HG02642 (cell line): ENCODE measurements around the gene ZFHX2.

Experiments used
- ATAC-seq: cut with Tn5 transposase; IDR thresholded peaks from one replicate; pipeline ENCODE4 v1.9.1; 2021; ENCODE audit warnings: mild to moderate bottlenecking; ENCODE audit not compliant: unreplicated experiment, poor library complexity

Gene ZFHX2

DNA sequence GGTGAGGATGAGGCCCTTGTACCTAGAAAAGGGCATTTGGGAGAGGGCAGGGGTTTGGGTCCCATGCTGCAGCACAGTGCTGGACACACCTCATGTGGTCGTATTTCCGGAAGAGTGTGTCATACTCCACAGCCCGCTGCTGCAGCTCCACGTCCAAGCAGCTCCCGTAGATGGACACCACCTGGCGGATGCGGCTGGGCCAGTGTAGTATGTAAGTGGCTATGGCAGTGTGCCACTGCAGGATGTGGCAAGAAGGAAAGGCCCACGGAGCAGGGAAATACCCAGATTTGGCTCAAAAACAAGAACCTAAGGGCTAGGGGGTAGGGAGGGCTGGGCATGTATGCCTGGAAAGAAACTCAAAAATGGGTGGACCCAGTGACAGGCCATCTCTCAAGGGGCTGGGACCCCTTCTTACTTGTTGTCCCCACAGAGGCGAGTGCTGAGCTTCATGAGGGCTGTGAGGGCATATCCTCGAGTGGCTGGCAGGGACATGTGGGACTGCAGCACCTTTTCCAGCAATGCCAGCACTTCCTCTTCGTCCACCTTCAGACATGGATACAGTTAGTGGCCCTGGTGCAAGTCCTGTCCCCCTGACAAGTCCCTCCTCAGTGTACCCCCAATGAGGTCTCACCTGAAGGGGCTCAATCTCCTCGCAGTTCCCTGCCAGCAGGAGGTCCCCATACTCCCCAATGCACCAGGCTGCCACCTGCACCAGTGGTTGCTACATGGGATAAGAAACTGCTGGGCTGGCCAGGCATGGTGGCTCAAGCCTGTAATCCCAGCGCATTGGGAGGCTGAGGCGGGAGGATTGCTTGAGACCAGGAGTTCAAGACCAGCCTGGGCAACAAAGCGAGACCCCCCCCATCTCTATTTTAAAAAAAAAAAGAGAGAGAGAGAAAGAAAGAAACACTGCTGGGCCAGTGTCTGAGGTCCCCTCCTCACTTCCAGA lies 10.6 kb upstream of the ZFHX2 start:
- no peak for ATAC-seq

DNA sequence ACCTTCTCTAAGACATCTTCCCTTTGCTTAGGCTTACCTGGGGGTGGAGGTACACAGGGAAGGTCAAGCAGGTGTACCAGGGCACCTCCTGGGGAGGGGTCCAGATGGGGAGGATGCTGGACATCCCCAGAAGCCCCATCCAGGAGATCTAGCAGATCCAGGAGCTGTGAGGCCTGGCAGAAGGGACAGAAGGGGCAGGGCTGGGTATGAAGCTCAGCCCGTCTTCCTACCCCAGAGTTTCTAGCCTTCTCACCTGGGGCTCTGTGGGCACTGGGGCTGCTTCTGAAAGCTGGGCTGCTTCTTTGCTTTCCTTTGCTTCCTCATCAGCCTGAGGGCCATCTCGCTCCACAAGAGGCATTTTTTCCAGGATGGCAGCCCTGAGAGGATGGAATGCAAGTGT lies 9.7 kb upstream of the ZFHX2 start:
- ATAC-seq: no peak

DNA sequence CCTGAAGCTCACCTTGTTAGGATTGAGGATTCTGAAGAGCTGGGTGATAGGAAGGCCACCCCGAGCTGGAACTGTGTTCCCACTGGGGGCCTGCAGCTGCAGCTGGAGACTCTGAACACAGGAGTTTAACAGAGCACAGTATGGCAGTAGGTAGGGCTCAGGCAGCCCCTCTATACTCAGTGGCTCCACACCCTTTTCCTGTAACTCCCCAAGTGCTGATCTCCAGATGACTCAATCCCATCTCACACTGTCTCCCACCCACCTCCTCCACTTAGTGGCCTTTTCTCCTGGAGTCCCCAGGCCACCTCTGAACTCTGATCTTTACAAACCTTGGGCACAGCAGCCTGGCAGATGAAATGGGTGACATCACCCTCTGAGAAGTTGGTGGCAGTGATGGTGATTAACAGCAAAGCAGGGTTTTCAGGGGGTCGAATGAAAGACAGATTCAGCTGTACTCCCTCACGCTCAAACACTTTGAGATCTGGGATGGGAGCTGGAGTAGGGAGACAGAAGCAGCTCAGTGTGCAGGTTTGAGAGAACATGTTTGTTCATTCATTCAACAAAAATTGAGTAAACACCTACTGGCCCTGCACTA lies 8.5 kb upstream of the ZFHX2 start:
- ATAC-seq: no peak

DNA sequence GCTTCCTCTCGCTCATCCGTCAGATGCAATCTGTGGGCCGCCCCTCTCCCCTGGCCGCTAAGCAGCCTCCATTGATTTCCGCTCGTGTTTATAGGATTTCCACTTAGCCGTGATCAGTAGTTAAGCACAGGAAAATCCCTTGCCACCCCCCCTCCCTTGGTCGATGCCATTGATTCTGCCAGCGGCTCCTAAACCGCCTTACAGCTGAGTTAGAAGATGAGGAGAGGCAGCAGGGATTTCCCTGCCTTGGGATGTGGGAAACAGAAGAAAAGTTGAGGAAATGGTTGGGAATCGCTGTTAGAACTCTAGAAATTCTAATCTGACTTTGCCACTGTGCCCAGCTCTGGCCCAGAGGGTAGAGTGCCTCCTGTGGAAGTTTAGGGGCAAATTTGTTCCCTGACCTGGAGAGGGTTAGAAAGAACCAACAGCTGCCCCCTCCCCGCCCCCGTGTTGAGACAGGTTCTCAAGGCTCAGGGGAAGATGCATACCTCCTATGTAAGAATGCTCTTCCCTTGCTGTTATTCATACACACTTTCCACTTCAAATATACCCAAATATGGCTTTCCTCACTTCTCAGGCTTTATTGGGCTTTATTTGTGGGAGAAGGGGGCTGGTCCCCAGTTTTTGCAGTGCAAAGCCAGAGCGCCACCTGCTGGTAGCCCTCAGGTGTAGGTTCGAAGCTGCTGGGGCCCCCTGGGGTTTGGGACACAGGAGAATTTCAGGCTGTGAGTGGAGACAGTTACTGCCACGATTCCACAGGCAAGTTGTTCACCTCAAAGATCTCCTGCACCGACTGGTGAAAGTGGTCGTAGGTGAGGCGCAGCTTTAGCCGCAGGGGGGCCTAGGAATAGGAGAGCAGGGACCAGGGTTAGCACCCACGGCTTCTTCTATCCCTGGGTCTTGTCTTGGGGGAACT lies 7.7 kb upstream of the ZFHX2 start:
- ATAC-seq: no peak

DNA sequence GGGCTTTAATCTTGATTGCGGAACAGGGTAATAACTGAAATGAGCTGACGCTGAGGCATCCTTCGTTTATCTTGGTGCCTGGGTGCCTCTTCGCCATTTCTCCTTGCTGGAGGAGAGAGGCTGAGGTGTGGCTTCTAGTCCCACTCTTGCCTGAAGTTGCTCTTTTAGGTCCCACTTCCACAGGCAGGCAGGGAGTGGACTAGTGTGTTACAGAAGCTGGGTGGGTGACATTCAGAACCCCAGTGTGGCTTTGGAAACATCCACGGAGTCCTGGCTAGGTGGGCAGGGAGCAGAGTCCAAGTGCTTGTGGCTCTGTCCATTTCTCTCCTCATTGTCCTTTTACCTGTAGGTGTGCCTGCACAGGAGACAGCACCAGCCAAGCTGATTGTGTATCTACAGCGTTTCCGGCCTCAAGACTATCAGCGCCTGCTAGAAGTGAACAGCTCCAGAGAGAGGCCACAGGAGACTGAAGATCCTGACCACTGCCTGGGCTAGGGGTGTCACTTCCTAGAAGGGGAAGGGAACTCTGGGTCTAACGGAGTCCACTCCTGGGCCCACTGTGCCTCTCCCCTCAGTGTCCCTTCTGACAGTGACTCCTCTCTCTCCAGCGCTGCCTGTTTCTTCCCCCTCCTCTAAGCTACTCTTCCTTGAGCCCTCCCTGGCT lies 6.9 kb upstream of the ZFHX2 start:
- no peak for ATAC-seq

DNA sequence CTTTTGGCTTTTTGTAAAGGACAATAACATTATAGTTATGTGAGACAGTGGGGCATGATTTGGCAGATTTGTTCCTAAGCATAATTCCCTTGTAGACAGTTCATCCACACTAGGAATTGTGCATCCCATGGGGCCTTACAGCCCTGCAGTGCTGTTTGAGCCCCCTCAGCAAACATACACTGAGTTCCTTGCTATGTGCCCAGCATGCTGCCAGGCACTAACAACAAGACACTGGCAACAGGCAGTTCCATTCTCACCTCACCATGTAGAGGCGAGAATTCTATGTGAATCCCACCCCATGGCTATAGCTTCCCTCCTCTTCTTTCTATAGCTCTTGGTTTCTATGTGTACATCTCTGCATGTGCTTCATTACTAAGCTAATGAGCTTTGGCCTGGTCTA lies 6.4 kb upstream of the ZFHX2 start:
- ATAC-seq: no peak

DNA sequence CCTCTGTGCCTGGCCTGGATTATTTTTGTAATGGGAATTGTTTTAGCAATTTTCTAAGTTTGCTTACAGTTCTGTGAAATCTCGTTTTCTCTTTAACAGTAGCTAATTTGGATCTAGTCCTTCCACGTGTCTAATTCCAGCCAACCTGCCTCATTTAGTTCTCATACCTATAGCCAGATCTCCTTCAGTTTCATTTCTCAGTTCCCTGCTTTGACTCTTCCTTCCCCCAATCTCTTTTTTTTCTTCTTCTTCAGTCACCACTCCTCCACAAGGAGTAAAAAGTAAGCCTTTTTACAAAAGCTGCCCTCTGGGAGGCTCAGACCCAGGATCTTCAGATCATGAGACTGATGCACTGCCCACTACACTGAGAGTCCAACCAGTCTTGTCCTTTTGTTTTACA lies 6.0 kb upstream of the ZFHX2 start:
- no peak for ATAC-seq

DNA sequence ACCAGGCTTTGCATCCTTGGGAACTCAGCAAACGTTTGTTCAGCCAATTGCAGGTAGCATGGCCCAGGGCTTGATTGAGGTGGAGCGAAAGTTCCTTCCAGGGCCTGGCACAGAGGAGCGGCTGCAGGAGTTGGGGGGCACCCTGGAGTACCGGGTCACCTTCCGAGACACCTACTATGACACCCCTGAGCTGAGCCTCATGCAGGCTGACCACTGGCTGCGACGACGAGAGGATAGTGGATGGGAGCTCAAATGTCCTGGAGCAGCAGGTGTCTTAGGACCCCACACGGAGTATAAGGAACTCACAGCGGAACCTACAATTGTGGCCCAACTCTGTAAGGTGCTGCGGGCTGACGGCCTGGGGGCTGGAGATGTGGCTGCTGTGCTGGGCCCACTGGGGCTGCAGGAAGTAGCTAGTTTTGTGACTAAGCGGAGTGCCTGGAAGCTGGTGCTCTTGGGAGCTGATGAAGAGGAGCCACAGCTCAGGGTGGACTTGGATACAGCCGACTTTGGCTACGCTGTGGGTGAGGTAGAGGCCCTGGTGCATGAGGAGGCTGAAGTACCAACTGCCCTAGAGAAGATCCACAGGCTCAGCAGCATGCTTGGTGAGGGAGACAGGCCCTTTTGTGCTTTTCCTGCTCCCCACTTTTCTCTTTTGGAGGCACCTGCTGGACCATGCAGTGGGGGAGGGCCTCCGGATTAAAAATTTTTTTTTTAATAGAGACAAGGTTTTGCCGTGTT lies 5.3 kb upstream of the ZFHX2 start:
- ATAC-seq: no peak

DNA sequence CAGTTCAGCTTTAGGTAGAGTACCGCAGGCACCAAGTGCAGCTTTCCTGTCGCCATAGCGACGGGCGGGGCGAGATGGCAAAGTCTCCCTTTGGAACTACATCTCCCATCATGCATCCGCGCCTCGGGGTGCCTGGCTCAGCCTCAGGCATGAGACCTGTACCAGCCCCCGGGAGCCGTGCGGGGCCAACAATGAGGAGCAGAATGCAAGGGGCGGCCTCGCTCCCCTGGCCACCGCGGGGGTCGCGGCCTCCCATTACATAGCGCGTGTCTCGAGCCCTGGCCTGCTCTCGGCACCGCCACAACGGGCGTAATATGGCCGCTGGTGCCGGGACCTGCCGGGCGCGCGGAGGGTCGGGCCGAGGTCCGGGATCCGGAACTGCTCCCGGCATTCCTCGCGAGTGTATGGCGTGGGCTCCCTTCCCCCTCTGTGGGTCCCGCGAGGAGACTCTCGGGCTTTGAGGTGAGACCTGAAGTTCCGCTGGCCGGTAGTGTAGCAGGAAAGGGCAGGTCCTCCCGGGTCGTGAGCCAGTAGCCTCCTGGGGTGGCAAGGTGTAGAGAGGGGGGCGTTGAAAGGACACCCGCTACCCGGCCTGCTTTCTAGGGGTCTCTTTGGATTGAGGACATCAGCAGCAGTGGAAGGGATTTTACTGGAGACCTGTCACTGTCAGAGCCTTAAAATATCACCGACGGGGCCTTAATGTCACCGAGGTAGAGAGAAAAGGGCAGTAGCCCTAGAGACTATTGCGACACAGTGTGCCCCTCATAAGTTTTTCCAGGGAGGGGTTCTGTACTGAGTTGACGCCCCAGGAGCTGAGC lies 4.5 kb upstream of the ZFHX2 start, which contains the start of gene THTPA:
TSS of gene THTPA (plus strand) at position 390 of the 818 bp plus-strand sequence. CDS start 487 bp downstream, outside the sequence.
- peak; percentile 87 for ATAC-seq

DNA sequence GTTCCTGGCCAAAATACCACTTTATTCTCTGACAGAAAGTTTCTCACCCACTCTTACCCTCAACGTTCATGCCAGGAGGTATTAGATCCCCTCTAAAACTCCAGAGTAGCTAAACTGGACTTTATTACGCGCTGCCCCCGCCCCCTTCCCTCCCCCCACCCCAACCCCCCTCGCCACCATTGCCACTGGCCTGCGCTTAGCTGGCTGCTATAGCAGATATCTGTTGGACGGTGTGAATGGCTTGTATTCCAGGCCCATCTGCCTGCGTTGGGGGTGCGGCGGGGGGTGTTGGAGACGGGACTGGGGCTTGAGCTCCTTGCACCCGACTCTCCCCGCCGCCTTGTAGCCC lies 3.9 kb upstream of the ZFHX2 start:
- ATAC-seq: no peak

DNA sequence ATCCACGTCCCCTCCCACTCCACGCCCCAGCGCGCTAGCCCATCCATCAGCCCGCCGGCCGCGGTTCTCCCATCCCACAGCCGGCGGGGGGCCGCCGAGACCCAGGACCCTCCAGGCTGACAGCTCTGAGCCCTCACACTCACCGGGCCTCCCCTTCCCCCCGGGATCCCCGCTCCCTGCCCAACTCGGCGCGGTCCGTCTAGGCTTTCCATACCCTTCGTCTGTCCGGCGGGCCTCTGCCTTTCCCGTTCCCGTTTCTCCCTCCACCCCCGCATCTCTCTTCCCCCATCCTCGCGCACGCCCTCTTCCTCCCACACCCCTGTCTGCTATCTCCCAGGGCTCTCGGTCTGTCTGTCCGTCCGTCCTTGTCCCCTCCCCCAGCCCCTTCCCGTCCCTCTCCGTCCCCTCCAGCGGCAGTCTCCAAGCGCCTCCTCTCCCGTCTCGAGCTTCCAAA lies 726 bp downstream of the ZFHX2 start:
- no peak for ATAC-seq

DNA sequence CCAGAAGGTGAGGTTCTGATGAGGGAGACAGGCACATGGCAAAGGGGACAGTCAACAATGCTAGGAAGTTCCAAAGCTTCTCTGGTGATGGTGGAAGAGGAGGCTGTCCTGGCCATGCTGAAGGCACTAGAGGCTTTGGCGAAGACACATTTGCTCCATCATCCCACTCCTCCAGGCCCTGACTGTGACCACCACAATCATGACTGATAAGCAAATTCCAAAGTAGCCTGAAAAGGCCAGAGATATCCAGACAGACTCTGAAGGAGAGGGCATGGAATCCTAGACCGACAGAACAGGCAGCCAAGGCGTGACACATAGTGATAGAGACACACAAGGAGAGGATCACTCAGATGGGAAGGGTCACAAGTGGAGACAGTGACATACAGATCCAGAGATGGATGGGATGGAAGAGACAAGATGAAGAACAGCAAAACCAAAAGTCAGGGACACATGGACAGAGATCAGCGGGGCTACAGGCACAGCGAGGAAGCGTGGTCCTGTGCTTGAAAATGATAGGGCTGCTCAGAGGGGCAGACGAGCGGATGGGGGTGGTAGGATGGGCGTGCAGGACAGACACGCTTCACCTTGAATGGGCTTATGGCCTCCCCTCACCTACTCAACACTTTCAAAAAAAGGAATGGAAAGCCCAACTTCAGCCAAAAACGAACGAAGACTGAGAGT lies 1.3 kb downstream of the ZFHX2 start:
- ATAC-seq: no peak

DNA sequence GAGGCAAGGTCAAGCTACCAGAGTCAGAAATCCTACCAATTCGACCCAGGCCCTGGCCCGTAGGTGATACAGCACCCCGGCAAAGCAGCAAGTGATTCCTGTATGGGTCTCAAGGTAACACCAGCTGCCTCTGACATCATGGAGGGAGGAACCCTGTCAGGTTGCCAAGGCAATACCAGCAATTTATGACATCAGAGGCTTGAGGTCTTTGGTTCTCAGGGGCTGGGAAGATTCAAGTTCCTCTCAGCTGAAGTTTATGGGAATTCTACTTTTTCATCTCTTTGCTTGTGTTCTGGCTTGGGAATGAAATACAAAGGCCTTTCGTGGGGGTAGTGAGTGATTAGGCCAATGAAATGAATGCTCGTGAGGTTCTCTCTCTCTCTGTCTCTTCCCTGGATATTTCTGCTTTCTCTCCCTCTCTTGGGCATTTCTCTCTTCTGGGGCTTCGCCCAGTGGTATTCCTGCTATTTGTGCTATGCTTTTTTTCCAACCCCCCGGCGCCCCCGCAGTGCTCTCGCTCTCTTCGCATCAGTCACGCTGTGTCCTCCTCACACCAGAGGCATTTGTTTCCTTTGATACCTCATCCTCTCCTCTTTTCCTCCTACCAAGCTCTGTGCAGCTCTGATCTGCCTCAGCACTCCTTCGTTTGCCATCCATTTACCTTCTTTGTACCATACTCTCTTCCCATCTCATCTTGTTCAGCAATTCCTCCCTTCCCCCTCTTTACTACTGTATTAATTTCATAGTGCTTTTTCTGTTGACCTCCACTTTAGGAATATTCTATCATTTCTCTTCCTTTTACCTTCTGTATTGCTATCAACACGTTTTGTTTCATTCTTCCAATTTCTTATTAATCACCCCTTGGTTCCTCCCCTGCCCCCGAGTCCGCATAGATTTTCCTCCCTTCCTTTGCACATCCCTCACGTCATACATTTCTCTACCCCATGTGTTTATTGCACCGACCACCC lies 2.9 kb downstream of the ZFHX2 start:
- ATAC-seq: no peak

DNA sequence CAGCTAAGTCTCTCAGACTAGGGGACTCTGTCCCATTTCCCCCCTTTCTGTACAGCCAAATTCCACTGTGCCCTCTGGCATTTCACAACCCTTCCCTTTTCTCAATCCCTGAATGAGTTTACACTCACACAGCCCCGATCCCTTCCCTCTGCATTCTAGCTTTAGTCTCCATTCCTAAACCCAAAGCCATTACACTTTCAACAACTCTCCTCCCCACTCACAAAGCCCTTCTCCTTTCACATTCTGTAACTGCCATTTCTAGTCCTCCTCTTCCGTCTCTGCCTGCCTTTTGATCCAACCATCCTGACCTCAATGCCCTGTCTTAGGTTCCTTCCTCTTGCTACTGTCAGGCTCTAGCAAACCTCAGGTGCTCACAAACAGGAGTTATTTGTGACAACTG lies 3.6 kb downstream of the ZFHX2 start:
- ATAC-seq: no peak

DNA sequence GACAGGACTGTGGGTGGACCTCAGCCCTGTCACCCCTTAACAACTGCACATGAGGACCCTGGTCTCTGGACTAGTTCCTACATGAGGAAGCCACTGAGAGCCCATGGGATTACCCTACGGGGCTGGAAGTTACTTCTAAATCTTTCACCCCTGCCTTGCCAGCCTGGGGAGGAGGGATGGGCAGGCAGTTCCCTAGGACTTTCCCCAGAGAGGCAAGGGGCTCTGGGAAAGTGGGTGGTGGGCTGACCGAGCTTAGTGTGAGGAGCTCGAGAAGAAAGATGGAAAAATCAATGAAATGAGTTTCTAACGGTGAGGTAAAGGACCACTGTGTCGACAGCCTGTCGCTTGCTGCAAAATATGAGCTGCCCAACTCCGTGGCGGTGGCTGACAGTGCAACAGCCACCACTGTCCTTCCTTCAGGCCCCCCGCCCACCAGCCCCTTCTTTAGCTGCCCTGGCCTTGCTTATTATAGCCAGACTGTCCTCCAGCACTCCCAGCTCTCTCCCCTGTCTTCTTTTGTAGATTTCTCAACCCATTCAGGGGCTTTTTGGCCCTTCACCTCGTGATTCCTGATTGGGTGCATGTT lies 5.0 kb downstream of the ZFHX2 start:
- ATAC-seq: no peak

DNA sequence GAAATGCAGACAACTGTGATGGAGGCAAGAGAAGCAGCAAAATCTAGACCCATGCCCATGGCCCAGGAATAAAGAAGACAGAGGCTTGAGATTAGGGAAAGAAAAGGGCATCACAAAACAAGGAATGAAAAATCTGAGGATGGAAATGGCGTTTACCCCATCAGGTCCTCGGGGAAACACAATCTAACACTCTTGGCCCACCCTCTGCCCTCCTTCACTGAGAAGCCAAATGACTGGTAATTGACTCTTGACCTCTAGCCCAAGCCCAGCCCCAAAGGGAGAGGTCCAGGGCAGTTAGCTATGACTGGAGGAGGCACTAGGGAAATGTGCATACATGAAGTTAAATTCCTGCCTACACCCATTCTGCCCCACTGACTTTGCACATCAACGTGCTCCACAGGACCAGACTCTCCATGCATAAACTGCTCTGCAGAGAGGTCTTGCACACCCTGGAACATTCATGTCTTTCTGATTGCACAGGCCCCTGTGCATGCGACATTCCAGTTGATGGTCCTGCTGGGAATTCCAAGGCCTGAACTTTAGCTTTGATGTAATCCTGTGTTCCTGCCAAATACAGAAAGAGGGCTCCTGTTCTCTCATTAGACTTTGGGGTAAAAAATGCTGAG lies 5.7 kb downstream of the ZFHX2 start:
- no peak for ATAC-seq
